Liver (tissue), 9 donors: ENCODE data around the gene RAB11FIP3. TPM values are rescaled to one million over a fixed set of nuclear protein-coding genes. Genes with fewer than 3 reads are reported as not detected.
A peak's percentile ranks its signal among the peaks of the same experiment; 100 is the strongest.

Source experiments
- DNase-seq: peaks from one replicate; pipeline ENCODE4 v3.0.0-alpha.2; 2017; ENCODE audit warnings: low spot score
- H3K27ac ChIP-seq, 2 donors: one replicate each; pipeline ENCODE4 v1.7.0; 2013; ENCODE audit warnings: inconsistent platforms in 2 of 2, low read length in 2 of 2, control low read depth in 1 of 2, low read depth in 1 of 2, mild to moderate bottlenecking in 1 of 2
- H3K27me3 ChIP-seq, 4 donors: one replicate each; pipeline versions ENCODE4 v1.6.1 to v1.7.0; 2013; ENCODE audit warnings: low read length in 3 of 4, inconsistent platforms in 1 of 4, mild to moderate bottlenecking in 1 of 4, moderate library complexity in 1 of 4; ENCODE audit not compliant: control insufficient read depth in 4 of 4, insufficient read depth in 4 of 4
- H3K36me3 ChIP-seq, 4 donors: one replicate each; pipeline versions ENCODE4 v1.6.1 to v1.7.0; 2013; ENCODE audit warnings: low read length in 3 of 4, mild to moderate bottlenecking in 3 of 4, low read depth in 1 of 4, moderate library complexity in 1 of 4; ENCODE audit not compliant: control insufficient read depth in 4 of 4, insufficient read depth in 3 of 4
- H3K4me1 ChIP-seq, 4 donors: one replicate each; pipeline versions ENCODE4 v1.6.1 to v1.7.0; 2013; ENCODE audit warnings: low read length in 3 of 4, mild to moderate bottlenecking in 3 of 4, moderate library complexity in 1 of 4; ENCODE audit not compliant: control insufficient read depth in 4 of 4, insufficient read depth in 4 of 4
- H3K4me3 ChIP-seq, 3 donors: one replicate each; pipeline versions ENCODE4 v1.6.1 to v1.7.0; 2013; ENCODE audit warnings: low read length in 3 of 3, control low read depth in 1 of 3, low read depth in 1 of 3, mild to moderate bottlenecking in 1 of 3
- H3K9ac ChIP-seq, 2 donors: one replicate each; pipeline ENCODE4 v1.7.0; 2013; ENCODE audit warnings: low read length in 2 of 2, mild to moderate bottlenecking in 2 of 2, moderate library complexity in 2 of 2, control low read depth in 1 of 2, low read depth in 1 of 2
- H3K9me3 ChIP-seq, 4 donors: one replicate each; pipeline versions ENCODE4 v1.6.1 to v1.7.0; 2013; ENCODE audit warnings: low read length in 3 of 4; ENCODE audit not compliant: control insufficient read depth in 4 of 4
- ATF3 ChIP-seq: IDR thresholded peaks from 2 replicates; pipeline ENCODE4 v1.6.1; 2016; ENCODE audit warnings: antibody characterized with exemption
- CTCF ChIP-seq: fragments of 150-350 bp; IDR thresholded peaks from 2 replicates; pipeline ENCODE4 v1.5.1; 2017; ENCODE audit warnings: improper control_type of control experiment, low read depth, low read length; ENCODE audit not compliant: missing input control
- EGR1 ChIP-seq, 2 donors: IDR thresholded peaks; 2 replicates each; pipeline ENCODE4 v1.6.1; 2016 to 2018; ENCODE audit warnings: antibody characterized with exemption in 2 of 2, low read depth in 2 of 2
- FOXA1 ChIP-seq: IDR thresholded peaks from 2 replicates; pipeline ENCODE4 v1.6.1; 2016; ENCODE audit warnings: antibody characterized with exemption
- FOXA2 ChIP-seq: IDR thresholded peaks from 2 replicates; pipeline ENCODE4 v1.6.1; 2016; ENCODE audit warnings: antibody characterized with exemption
- HNF4G ChIP-seq: IDR thresholded peaks from 2 replicates; pipeline ENCODE4 v1.6.1; 2016; ENCODE audit warnings: antibody characterized with exemption
- JUND ChIP-seq, 2 donors: IDR thresholded peaks; 2 replicates each; pipeline ENCODE4 v1.6.1; 2016; ENCODE audit warnings: antibody characterized with exemption in 2 of 2
- MAX ChIP-seq: IDR thresholded peaks from 2 replicates; pipeline ENCODE4 v1.6.1; 2016; ENCODE audit warnings: antibody characterized with exemption
- NR2F2 ChIP-seq: IDR thresholded peaks from 2 replicates; pipeline ENCODE4 v1.6.1; 2016; ENCODE audit warnings: antibody characterized with exemption
- RAD21 ChIP-seq, 2 donors: IDR thresholded peaks; 2 replicates each; pipeline ENCODE4 v1.6.1; 2016; ENCODE audit warnings: antibody characterized with exemption in 2 of 2, mild to moderate bottlenecking in 2 of 2
- REST ChIP-seq: IDR thresholded peaks from 2 replicates; pipeline ENCODE4 v1.6.1; 2016; ENCODE audit warnings: antibody characterized with exemption, mild to moderate bottlenecking
- RXRA ChIP-seq, 2 donors: IDR thresholded peaks; 2 replicates each; pipeline ENCODE4 v1.6.1; 2017 to 2018; ENCODE audit warnings: antibody characterized with exemption in 2 of 2, mild to moderate bottlenecking in 1 of 2
- TAF1 ChIP-seq: conservative IDR thresholded peaks from 2 replicates; pipeline ENCODE4 v1.6.1; 2016; ENCODE audit warnings: antibody characterized with exemption, mild to moderate bottlenecking
- YY1 ChIP-seq: IDR thresholded peaks from 2 replicates; pipeline ENCODE4 v1.6.1; 2016; ENCODE audit warnings: antibody characterized with exemption, mild to moderate bottlenecking
- ZBTB33 ChIP-seq: IDR thresholded peaks from 2 replicates; pipeline ENCODE4 v1.6.1; 2016; ENCODE audit warnings: antibody characterized with exemption
- WGBS: extraction: QIAGEN DNeasy Blood & Tissue Kit; methylation state at CpG from one replicate; pipeline ENCODE4 v1.1.7; 2013; 5-methylcytosine and 5-hydroxymethylcytosine counted together
- polyA plus RNA-seq, 2 donors: library from polyadenylated mRNA; stranded (reverse) in 1 of 2; unstranded in 1 of 2; fragments of 200-250 nt in 1 of 2; fragments of >200 nt in 1 of 2; fragmentation: Nextera tagmentation in 1 of 2; extraction: Ambion mirVana in 1 of 2; gene quantifications; one replicate each; pipeline versions ENCODE4 v1.2.1 to v1.2.3, GENCODE V29; 2013 to 2015
- total RNA-seq, 2 donors: library from RNA; depleted of rRNA; stranded (reverse); fragments of >200 nt; gene quantifications; one replicate each; pipeline ENCODE4 v1.2.3, GENCODE V29; 2014
- donor health status: healthy.
- donor health status: healthy.
- donor health status: healthy.
- donor health status: healthy.
- donor health status: healthy.

The RAB11FIP3 gene
- 10 to 100 TPM in 1 of 2 donors, 1 to 10 TPM in 1; 8.8 to 29.4 TPM for total RNA-seq
- polyA plus RNA-seq, result 10 to 100 TPM in 1 of 2 donors, 1 to 10 TPM in 1; 3.5 to 22.6 TPM

GRCh38 chr16:425082-425718 lies at the start of gene RAB11FIP3:
Gene RAB11FIP3 (plus strand): TSS chr16:425649. CDS start chr16:426007, 358 bp downstream.
- Histone ChIP-seq H3K4me1 (peaks cover 5 to 25% (median 19%) of the 10 kb centered on the region in 4 donors), H3K27ac (peak within 1 kb of the TSS; percentile 93 to 95), H3K9me3 (no peaks in the 10 kb centered on the region), H3K36me3 (no peaks in the 10 kb centered on the region), H3K27me3 (no peaks in the 10 kb centered on the region), H3K4me3 (peak within 1 kb of the TSS; percentile 64 to 88 (median 81)), H3K9ac (peak within 1 kb of the TSS; percentile 70 to 78)
- TF ChIP-seq FOXA1 (no peak), RAD21 (IDR thresholded peaks at IDR 0.05) (peak in 1 of 2 donors; percentile 21)
- under 1% methylated on average over 77 of the region's 77 CpGs for WGBS
- peak; percentile 86 for DNase-seq

- no peak for DNase-seq
- Histone ChIP-seq H3K9me3 (no peaks in the 10 kb centered on the region), H3K27me3 (no peaks in the 10 kb centered on the region), H3K27ac (no peak overlapping the region), H3K9ac (no peak overlapping the region), H3K4me1 (peaks cover 0 to 17% (median 9%) of the 10 kb centered on the region in 4 donors), H3K36me3 (peaks cover 0 to 38% (median 17%) of the 10 kb centered on the region in 4 donors), H3K4me3 (no peak overlapping the region)
- WGBS, result 96% methylated on average over 44 of the region's 44 CpGs
- no peak for TF ChIP-seq MAX
- TF ChIP-seq REST, result no peak
- no peak for TF ChIP-seq CTCF
- no peak for TF ChIP-seq NR2F2
- no peak for TF ChIP-seq FOXA2
- TF ChIP-seq RAD21 (IDR thresholded peaks at IDR 0.05), result no peak
- no peak for TF ChIP-seq EGR1 (IDR thresholded peaks at IDR 0.05; ENCODE audit: low read depth in 2 of 2)
- TF ChIP-seq ZBTB33, result no peak
- no peak for TF ChIP-seq HNF4G
- no peak for TF ChIP-seq FOXA1
- TF ChIP-seq YY1, result no peak
- no peak for TF ChIP-seq ATF3
- no peak for TF ChIP-seq TAF1
- no peak for TF ChIP-seq RXRA (IDR thresholded peaks at IDR 0.05)
- no peak for TF ChIP-seq JUND (IDR thresholded peaks at IDR 0.05)
These were observed 49.3 kb upstream of the RAB11FIP3 start for GRCh38 chr16:375927-376816.
